ENCODE data around the gene GALNS. TPM values are rescaled to one million over a fixed set of nuclear protein-coding genes. Genes with fewer than 3 reads are reported as not detected.

GALNS gene
- polyA plus RNA-seq, 2 of the 4 experiments (the other 2 are of a cell fraction): 7.0 to 31.2 TPM

GRCh38 chr16:88875703-88876234 lies 19.0 kb upstream of the GALNS start:
- DNase-seq (ENCODE audit: low read depth in 1 of 2, low spot score in 1 of 2): no peak
- H3K9me3 ChIP-seq: no peaks in the 10 kb centered on the region
- H3K4me3 ChIP-seq: no peak overlapping the region
- CTCF ChIA-PET: no interaction called here
- ATAC-seq: no peak
- no peaks in the 10 kb centered on the region for H3K4me1 ChIP-seq
- H3K27ac ChIP-seq: no peak overlapping the region
- H3K4me2 ChIP-seq: no peak overlapping the region
- WGBS (ENCODE audit: missing lambda C conversion rate): 74% methylated on average over 22 of the region's 22 CpGs
- no peak for TF ChIP-seq MYC (IDR thresholded peaks at IDR 0.05; ENCODE audit: borderline replicate concordance, low read length)
- TF ChIP-seq NFE2L2 (conservative IDR thresholded peaks at IDR 0.05; ENCODE audit: low read length): no peak
- no peak for TF ChIP-seq USF2 (IDR thresholded peaks at IDR 0.05)
- TF ChIP-seq HEYL (CRISPR knock-in tag; IDR thresholded peaks at IDR 0.05): no peak
- no peak for TF ChIP-seq CTCF (IDR thresholded peaks at IDR 0.05)
- no peak for TF ChIP-seq REST (IDR thresholded peaks at IDR 0.05)
- no peak for TF ChIP-seq RNF2 (IDR thresholded peaks at IDR 0.05; ENCODE audit: borderline replicate concordance, low read depth)
- TF ChIP-seq TFCP2L1 (CRISPR knock-in tag; IDR thresholded peaks at IDR 0.05): no peak
- no peak for TF ChIP-seq HDAC2 (IDR thresholded peaks at IDR 0.05)
- TF ChIP-seq CHD4 (IDR thresholded peaks at IDR 0.05; ENCODE audit: borderline replicate concordance): no peak
- POLR2A ChIA-PET: no interaction called here
- FAIRE-seq: no peak

GRCh38 chr16:88874938-88875599 lies 18.3 kb upstream of the GALNS start:
- no peak for FAIRE-seq
- no peak for DNase-seq (ENCODE audit: low read depth in 1 of 2, low spot score in 1 of 2)
- ChIA-PET POLR2A (no interaction called here), CTCF (interaction anchor here (1.5 kb wide), 1 partner anchor 59 kb away, joined by 4 read pairs; no protein-coding TSS in a partner anchor)
- no peak for TF ChIP-seq USF2 (IDR thresholded peaks at IDR 0.05)
- TF ChIP-seq MAZ (IDR thresholded peaks at IDR 0.05; ENCODE audit: borderline replicate concordance, low read depth, low read length): no peak
- TF ChIP-seq SMC3 (IDR thresholded peaks at IDR 0.05): no peak
- no peak for TF ChIP-seq ESRRA (IDR thresholded peaks at IDR 0.05; ENCODE audit: borderline replicate concordance, low read length)
- TF ChIP-seq HOXB5 (CRISPR knock-in tag; IDR thresholded peaks at IDR 0.05): no peak
- TF ChIP-seq POLR2A (IDR thresholded peaks at IDR 0.05; ENCODE audit: low read length): no peak
- TF ChIP-seq NR3C1 (IDR thresholded peaks at IDR 0.05): no peak
- TF ChIP-seq CHD2 (IDR thresholded peaks at IDR 0.05; ENCODE audit: low read length, partially characterized antibody): no peak
- no peak for TF ChIP-seq ZC3H11A (IDR thresholded peaks at IDR 0.05)
- no peak for TF ChIP-seq PBX3 (IDR thresholded peaks at IDR 0.05)
- no peak for TF ChIP-seq ZNF302 (CRISPR knock-in tag; IDR thresholded peaks at IDR 0.05)
- TF ChIP-seq MAFK (IDR thresholded peaks at IDR 0.05; ENCODE audit: partially characterized antibody): no peak
- TF ChIP-seq PHF8 (IDR thresholded peaks at IDR 0.05; ENCODE audit: borderline replicate concordance, low read depth): no peak
- TF ChIP-seq EP300 (IDR thresholded peaks at IDR 0.05): no peak
- Histone ChIP-seq H3K4me2 (no peak overlapping the region), H3K4me1 (no peaks in the 10 kb centered on the region), H3K4me3 (no peak overlapping the region), H3K9me3 (no peaks in the 10 kb centered on the region), H3K27ac (no peak overlapping the region)
- no peak for ATAC-seq
- WGBS (ENCODE audit: missing lambda C conversion rate): 74% methylated on average over 21 of the region's 34 CpGs
